SH-SY5Y (cell line): Measurements from ENCODE around the gene DTWD1.

Experiments used
- GATA2 ChIP-seq: IDR thresholded peaks from 2 replicates; pipeline ENCODE4 v1.6.1; 2011; ENCODE audit warnings: mild to moderate bottlenecking, low read depth, low read length
- GATA3 ChIP-seq: IDR thresholded peaks from 2 replicates; pipeline ENCODE4 v1.6.1; 2011; ENCODE audit warnings: low read depth, mild to moderate bottlenecking, low read length, moderate library complexity

DNA sequence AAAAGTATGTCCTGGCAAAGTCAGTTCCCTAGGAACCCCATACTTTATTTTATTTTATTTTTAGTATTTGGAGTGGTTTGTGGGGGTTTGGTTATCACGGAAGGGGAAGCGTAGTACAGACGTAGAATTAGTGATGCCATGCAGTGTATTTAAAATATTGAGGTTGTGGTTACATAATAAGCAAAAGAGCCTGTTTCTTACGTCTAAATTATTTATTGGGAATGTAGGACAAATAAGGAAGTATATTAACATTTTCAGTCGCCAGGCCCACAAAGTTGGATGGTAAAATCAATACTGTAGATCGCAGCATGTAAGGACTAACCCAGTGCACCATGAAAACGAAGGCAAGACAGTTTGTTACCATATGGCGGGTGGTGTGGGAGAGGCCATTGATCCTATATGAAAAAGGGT, 558 bp downstream of the DTWD1 start:
- TF ChIP-seq GATA2 (no peak), GATA3 (no peak)
